HG02642 (cell line): ENCODE results near the gene TRMT1.

ENCODE experiments used
- ATAC-seq: cut with Tn5 transposase; IDR thresholded peaks from one replicate; pipeline ENCODE4 v1.9.1; 2021; ENCODE audit warnings: mild to moderate bottlenecking; ENCODE audit not compliant: unreplicated experiment, poor library complexity

Gene TRMT1

DNA sequence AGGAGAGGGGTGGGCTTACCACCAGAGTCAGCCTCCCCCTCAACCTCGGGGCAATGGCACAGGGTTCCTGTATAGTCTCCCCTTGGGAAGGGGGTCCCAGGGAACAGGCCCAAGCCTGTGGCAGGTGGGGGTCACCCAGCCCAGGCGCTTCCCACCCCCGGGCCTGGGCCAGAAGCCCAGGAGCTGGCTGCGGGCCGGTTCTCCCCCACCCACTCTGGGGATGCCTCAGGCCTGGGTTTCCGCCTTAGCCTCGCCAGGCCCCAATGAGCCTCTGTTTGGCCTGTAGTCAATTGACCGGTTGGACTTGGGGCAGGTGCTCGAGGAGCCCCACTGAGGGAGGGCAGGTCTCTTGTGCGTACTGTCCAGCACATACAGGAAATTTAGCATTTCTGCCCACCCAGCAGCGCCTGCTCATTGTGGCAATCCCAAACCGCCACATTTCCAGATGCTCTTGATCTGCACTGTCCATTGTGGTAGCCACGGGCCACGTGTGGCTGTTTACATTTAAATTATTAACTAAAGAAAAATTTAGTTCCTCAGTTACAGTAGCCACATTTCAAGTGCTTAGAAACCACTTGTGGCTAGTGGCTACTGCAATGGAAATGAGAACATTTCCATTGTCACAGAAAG, 23.8 kb downstream of the TRMT1 start:
- ATAC-seq, result no peak

DNA sequence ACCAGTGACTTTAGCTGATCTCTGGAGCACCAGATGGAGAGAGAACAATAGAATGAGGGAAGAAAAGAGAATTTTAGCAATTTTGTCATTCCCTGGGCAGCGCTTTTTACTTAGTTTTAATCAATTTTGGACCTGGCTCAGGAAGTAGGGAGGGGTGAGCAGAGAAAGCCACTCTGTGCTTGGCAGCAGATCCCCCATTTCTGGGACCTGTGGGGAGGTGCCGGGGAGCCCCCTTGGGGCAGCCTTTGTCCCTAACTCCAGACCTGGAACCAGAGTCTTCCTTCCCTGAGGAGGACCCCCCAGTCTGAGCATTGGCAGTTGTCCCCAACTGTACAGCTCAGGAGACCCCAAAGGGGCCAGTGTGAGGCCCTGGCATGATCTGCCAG, 24.4 kb downstream of the TRMT1 start:
- ATAC-seq, result no peak

DNA sequence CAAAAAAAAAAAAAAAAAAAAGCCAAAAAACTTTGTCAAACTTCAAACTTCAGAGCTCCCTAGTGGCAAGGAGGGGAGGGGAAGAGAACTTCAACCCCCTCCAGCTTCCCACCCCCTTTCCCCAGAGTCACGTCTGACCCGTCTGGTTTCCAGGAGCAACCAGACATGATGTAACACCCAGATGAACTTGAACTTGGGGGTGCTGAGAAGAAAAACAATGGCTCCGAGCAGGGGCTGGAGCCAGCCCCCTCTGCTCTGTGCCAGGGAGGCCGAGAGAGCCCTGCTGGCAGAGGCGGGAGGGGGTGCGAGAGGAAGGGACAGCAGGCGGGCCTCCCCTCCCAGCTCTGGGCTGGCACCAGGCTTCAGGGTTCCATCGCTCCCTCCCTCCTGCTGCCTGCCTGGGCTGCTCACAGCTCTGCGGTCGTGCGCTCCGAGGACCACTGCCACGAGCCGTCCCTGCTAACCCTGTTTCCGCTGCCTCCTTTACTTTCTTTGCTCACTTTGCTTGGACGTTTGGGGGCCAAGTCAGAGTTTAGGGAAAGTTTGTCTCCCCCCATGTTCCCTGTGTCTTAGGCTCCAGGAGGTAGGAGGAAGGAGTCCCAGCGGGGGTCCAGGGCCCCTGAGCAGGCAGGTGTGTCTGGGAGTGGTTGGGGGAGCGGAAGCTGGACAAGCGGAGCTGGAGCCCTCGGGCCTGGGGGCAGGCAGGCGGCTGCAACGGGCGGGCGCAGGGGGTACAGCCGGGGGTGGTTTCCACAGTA, 25.0 kb downstream of the TRMT1 start:
- ATAC-seq, result no peak

DNA sequence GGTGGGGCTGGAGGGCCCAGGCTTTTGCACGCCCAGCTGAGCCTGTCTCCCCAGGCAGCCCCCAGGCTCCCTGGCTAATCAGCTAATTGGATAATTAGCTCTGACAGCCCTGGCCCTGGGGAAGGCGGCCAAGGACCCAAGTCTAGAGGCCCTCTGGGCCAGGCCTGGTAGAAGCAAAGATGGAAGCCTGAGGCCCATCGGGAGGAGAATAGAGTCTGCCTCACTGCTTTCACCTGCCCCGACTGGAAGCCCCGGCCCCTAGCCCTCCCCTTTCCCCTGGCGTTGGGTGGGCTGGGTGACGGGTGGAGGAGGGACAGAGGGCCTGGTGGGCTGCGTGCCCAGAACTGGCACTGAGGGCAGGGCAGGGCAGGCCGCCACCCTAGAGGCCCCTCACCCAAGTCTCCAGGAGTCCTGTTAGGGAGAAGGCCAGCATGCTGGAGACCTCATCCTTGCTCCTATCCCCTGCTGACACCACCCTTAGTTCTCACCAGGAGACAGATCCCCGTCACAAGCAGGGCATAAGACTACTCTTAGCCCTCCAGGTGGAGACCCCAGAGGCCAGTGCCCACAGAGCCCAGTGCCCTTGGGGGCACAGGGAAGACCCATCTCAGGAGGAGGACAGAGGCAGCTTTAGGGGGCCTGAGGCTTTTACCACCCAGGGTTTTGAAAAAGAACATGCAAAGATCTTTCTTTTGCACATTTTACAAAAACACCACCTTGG, 25.9 kb downstream of the TRMT1 start:
- no peak for ATAC-seq

DNA sequence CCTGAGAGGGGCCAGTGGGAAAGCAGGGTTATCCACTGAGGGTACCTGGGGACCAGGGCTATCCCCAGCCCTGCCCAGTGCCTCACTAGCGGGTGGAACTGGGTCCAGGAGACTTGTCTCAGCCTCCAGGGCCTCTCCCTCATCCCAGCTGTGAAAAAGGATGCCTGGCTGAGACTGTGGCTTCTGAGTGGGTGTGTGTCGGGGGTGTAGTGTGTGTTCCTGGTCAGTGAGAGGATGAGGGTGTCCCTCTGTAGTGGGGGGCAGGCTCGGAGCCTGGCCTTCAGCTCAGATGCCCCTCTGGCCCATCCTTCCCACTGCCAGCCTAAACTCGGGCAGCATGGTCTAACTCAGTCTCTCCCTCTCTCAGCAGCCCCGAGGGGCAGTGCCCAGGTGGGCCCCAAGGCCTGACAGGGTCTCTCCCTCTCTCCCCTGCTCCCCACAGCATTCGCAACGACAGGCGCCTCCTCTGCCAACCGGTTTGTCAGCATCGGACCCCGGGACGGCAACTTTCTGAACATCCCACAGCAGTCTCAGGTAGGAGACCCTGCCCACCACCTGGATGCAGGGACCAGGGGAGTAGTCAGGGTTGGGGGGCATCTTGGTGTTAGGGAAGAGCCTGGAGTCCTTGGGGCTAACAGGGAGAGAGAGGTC, 26.6 kb downstream of the TRMT1 start:
- no peak for ATAC-seq

DNA sequence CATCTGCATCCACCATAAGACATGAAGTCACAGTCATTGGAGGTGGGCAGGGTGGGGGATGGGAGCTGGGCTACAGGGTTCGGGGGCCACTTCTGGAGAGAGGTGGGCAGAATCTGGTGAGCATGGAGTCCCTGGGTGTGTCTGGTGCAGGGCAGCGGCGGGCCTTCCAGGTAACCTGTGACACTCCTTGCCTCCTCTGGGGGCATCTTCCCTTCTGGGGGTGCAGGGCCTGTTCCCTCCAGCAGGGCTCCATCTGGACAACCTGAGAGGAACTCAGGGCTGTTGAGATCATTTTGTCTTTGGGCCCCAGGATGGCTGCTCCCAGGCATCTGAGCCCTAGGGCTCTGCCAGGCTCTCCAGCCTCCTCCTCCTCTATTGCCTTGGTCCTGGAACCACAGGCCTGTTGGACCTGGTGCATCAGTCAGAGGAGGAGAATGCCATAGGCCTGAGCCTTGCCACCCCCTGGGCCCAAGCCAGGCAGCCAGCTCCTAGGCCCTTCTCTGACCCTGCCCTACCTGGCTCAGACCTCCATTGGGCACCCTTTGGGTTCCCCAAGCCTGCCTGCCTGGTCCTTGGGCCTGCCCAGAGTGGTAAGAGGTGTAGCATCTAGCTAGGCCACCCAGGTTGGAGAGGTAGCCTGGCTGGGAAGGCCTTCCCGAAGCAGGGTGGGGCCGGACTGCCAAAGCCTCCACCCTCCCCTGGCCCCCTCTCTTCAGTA, 27.2 kb downstream of the TRMT1 start:
- ATAC-seq, result no peak

DNA sequence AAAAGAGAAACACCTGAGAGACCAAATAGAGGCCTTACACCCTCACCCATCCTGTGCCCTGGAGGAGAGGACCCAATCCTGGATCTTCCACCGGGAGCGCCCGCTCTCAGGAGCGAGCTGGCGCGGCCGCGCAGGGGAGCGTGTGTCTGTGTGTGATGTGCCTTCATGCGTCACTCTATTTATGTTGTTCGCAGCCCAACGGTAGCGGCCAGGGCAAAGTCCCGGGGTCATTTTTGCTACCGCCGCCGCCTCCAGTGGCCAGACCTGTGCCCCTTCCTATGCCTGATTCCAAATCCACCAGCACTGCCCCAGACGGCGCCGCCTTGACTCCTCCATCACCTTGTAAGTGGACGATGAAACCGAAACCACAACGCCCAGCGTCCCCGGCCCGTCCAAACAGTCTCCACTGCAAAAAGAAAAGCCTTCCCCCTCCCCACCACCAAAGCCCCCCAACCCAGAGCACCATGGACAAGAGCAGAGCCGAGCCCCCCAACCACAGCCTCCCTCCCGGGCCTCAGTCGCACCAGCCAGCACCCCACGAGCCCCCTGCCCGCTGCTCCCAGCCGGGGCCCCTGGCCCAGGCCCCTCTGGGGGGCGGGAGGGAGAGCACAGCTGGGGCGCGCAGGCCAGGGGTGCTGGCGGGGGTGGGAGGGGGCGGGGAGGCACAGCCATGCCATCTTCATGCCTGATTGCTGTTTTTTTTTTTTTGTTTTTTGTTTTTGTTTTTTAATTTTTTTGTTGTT, 28.6 kb downstream of the TRMT1 start:
- ATAC-seq, result no peak

DNA sequence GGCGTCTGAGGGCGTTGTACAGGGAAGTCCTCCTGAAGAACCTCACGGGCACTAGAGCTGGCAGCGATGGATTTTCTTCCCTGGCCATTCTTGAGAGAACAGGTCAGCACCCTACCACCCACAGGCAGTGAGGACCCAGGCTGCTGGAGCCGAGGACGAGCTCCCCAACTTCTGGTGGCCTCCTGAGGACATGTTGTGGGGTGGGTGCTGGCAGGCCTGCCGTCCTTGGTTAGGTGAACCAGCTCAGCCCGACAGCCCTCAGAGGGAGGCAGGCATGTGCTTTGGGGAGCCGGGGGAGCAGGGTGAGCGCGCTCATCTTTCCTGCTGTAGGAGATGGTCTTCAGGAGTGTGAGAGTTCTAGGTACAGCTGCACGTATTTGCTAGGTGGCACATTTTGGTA, 29.2 kb downstream of the TRMT1 start:
- no peak for ATAC-seq

DNA sequence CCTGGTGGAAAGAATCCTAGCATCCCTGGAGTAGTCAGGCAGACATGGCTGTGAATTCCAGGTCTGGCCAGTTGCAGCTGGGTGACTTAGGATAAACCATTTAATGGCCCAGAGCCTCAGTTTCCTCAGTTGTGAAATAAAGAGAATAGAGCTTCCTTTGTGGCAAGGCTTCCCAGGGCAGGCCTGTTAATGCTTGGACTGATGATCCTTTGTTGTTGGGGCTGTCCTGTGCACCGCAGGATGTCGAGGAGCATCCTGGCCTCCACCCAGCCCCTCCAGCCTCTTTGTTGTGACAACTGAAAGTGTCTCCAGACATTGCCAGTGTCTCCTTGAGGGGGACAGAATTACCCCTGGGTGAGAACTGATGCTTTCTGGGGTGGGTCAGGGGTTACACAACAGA, 30.2 kb downstream of the TRMT1 start:
- no peak for ATAC-seq

DNA sequence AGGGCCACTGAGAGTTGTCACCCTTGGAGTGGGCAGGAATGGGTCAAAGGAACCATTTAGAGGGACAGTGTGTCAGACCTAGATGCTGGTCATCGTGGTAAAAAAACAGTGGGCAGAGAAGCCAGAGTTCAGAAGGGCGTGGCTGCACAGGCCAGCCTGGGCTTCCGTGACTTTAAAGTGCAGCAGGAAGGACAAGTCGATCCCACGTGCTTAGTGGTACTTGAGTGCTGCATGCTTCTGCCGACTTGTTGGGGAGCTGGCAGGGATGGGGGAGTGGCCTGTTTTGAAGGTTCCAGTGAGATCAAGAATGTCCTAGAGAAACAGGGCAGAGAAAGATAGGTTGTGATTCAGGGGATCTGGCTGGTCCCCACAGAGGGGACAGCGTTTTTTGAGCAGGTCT, 30.9 kb downstream of the TRMT1 start:
- no peak for ATAC-seq

DNA sequence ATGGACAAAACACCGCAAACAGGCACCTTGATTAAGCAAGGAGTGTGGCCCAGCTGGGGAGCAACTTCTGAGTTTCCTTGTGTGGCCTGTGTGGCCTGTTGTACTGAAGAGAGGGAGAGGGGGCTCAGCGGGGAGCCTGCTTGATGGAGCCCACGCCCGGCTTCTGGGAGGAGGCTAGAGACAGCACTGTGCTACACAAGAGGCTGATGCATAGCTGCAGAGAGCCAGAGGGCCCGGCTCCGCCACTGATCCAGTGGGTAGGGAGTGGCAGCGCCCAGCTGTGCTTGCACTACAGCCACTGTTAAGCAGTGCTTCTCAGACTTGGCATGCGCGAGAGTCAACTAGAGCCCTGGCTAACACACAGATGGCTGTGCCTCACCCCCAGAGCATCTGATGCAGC, 32.9 kb downstream of the TRMT1 start:
- ATAC-seq, result no peak

DNA sequence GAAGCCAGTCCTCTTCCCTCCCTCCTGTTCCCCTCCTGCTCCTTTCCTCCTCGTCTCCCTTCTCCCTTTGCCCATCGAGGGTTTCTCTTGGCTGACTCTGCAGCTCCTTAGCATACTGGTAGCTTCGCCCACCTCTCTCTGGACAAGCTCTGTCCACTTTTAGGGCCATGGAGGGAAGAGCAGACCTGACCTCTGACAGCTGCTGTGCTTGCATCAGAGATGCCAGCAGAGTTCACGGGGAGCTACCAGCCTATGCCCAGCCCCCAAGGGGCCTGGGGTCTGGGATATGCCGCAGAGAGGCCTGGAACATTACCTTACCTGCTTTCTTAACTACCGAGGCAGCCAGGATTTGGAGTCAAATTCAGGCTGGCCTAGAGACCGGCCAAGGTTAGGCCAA, 33.5 kb downstream of the TRMT1 start:
- ATAC-seq, result no peak

DNA sequence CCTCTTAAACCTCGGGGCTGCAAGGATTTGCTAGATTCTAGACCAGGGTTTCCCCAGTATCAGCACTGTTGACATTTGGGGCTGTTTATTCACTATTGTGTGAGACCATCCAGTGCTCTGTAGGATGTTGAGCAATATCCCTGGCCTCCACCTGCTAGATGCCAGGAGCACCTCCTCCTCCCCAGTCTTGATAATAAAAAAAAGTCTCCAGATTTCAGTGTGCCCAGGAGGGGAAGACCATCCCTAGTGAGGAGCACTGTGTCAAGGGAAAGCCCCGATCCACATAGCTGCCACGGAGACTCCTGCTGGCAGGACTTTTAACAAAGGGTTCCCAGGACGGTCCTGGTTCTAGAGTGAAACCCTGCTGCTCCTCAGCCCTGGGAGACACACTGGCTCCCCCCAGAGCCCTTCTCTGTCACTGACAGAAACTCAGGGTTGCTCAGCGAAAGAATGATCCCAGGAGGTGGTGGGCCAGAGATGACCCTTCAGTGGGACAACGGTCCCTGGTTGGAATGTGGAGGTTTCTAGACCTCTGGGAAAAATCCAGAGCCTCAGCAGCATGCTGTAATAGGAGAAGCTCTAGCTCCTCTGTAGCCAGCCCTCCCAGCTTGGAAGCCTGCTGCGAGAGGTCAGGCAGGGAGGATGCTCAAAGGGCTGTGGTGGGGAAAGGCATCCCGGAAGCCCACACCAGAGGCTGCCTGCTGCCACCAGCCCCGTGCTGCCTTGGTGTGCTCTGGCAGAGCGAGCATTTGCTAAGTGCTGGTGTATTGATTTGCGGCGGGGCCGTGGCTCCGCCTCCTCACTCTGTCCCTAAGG, 34.1 kb downstream of the TRMT1 start:
- no peak for ATAC-seq

DNA sequence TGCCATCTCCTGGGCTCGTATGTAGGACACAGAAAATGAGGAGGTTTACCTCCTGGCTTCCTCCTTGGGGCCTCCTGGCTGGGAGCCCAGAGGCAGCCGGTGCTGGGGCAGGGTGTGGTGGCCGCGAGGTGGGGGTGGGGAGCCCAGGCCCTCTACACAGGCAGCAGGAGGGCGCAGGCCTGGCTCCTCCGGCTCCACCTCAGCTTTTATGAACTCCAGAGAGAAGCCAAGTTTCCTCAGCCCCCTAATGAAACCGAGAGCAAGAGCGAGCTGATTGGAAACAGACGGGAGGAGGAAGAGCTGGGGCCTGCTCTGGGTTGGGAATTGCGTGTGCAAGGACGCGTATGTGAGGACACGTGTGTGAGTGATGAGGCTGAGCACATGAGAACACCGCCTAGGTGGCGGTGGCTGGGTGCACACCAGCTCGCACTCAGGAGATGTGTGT, 37.0 kb downstream of the TRMT1 start:
- no peak for ATAC-seq

DNA sequence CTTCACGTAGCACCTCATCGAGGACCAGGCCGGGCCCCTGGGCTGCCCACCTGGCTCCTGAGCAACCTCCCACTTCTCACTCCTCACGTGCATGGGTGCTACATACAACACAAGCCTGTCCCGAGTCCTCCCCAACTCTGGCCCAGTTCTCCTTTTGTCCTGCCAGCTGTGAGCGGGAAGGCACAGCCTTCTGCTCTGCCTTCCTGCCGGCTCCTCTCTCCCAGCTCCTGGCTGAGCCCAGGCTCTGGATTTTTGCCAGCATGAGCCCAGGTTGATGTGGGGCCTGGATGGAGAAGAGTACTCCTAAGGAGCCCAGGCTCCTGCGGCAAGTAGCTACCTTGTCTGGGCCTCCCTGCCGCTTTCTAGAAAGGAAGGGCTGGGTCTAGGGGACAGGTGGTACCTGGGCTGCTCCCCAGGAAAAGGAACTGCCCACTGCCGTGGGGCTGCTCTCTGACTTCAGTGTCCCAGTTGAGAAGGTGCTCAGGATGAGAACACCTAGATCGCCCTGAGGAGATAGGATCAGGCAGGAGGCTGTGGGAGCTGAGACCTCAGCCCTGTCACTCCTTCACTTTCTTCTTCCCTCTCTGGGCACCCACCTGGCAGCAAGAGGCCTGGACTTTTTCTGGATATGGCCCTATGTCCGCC, 37.5 kb downstream of the TRMT1 start:
- no peak for ATAC-seq

DNA sequence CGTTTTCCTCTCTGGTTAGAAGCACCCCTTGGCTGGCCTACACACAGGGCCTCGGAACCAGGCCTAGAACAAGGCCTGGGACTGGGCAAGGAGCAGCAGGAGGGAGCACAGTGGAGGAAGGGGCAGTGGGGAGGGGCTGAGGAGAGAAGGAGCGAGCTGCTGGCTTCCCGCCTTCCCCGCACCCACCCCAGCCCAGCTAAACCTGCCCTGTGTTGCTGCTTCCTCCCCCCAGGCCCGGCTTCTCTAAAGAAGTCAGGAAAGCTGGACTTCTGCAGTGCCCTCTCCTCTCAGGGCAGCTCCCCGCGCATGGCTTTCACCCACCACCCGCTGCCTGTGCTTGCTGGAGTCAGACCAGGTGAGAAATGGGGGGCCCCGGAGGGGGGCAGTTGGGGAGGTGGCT, 38.2 kb downstream of the TRMT1 start:
- no peak for ATAC-seq

DNA sequence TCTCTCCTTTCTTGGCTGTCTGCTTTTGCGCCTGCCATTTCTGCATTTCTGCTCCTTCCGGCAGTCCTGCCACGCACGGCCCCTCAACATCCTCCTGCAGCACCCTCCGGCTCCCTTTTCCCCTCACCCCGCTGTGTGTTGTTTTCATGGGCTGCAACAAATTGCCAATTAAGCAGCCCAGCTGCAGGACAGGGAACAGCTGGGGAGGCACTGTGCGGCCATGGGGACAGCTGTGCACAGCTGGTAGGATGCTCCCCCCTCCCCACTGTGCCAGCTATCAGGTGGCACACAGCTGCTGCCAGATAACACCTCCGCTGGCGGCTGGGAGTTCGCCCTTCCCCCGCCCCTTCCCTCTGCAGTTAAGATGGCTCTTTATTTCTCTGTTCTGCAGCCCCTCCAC, 39.3 kb downstream of the TRMT1 start:
- ATAC-seq, result no peak

DNA sequence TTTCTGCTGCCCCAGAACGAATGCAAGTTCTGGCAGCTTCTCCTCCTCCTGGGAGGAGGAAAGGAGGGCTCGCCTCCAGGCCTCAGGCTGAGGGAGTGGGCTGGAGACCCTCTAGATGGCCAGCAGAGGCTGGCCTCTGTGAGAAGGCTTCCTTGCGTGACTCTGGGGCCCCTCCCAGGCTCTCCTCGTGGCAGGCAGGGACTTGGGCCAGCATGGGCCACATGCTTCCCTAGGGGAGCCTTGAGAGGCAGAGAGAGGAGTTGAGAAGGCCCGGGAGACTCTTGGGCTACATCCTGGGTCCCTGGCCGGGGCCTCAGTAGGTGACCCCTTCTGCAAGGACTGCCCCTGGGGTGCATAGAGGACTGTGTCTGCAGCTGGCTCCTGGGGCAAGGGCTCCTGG, 39.8 kb downstream of the TRMT1 start:
- ATAC-seq, result no peak
